IMR-90 (cell line): ENCODE measurements around the gene MUC5B. TPM values are rescaled to one million over a fixed set of nuclear protein-coding genes. Genes with fewer than 3 reads are reported as not detected.

Source experiments
- ATAC-seq: fragments of 200-7000 bp; cut with Tn5 transposase; 2 replicates; pipeline ENCODE4 v1.9.1; 2020; ENCODE audit warnings: low read depth, mild to moderate bottlenecking, moderate library complexity
- BruUV-seq: library from RNA; stranded (reverse); fragments of 400-500 nt; replicated peaks from 2 replicates; lab custom pipeline; 2021; lab: Mats Ljungman, UMichigan
- CTCF ChIA-PET: fragments of 300-600 bp; formaldehyde crosslinking; extraction: SDS; loops from one replicate; lab custom pipeline; 2021; ENCODE audit warnings: antibody characterized with exemption; lab: Yijun Ruan, JAX
- POLR2A ChIA-PET: fragments of 300-600 bp; sonication (Branson Sonifier 250); formaldehyde crosslinking; loops from one replicate; lab custom pipeline; 2022; ENCODE audit warnings: antibody characterized with exemption; ENCODE audit not compliant: unreplicated experiment; lab: Charles Lee
- DNase-seq: peaks from one replicate; pipeline ENCODE4 v3.0.0; 2013
- H2AFZ ChIP-seq: replicated peaks from 2 replicates; pipeline ENCODE3; 2013; ENCODE audit warnings: low read length, mild to moderate bottlenecking; ENCODE audit not compliant: poor library complexity
- H2AK5ac ChIP-seq: 2 replicates; pipeline ENCODE4 v1.6.1; 2013; ENCODE audit warnings: low read depth, low read length, inconsistent platforms
- H2AK9ac ChIP-seq: replicated peaks from 2 replicates; pipeline ENCODE3; 2013; ENCODE audit warnings: mild to moderate bottlenecking, low read depth, low read length, moderate library complexity; ENCODE audit not compliant: poor library complexity
- H2BK120ac ChIP-seq: 2 replicates; pipeline ENCODE4 v1.6.1; 2013; ENCODE audit warnings: low read depth, low read length, inconsistent platforms
- H2BK15ac ChIP-seq: 3 replicates; pipeline ENCODE4 v1.6.1; 2013; ENCODE audit warnings: low read depth, low read length, inconsistent platforms
- H2BK20ac ChIP-seq: 2 replicates; pipeline ENCODE4 v1.6.1; 2013; ENCODE audit warnings: low read depth, mild to moderate bottlenecking, inconsistent platforms, low read length, moderate library complexity
- H2BK5ac ChIP-seq: 2 replicates; pipeline ENCODE4 v1.6.1; 2013; ENCODE audit warnings: mild to moderate bottlenecking, low read depth, low read length, inconsistent platforms; ENCODE audit not compliant: poor library complexity, severe bottlenecking
- H3K14ac ChIP-seq: replicated peaks from 2 replicates; pipeline ENCODE4 v1.6.1; 2013; ENCODE audit warnings: low read depth, low read length, inconsistent platforms
- H3K18ac ChIP-seq: 2 replicates; pipeline ENCODE4 v1.6.1; 2013; ENCODE audit warnings: low read depth, low read length, control low read depth
- H3K23ac ChIP-seq: 2 replicates; pipeline ENCODE4 v1.6.1; 2013; ENCODE audit warnings: low read depth, low read length, inconsistent platforms
- H3K27ac ChIP-seq: 2 replicates; pipeline ENCODE4 v1.5.1; 2013; ENCODE audit warnings: mild to moderate bottlenecking, control low read depth, low read length; ENCODE audit not compliant: insufficient read depth
- H3K27me3 ChIP-seq: 2 replicates; pipeline ENCODE4 v1.6.1; 2013; ENCODE audit warnings: low read length; ENCODE audit not compliant: control insufficient read depth, insufficient read depth
- H3K36me3 ChIP-seq: 2 replicates; pipeline ENCODE4 v1.6.1; 2013; ENCODE audit warnings: low read length, mixed read lengths; ENCODE audit not compliant: control insufficient read depth, insufficient read depth
- H3K4ac ChIP-seq: 2 replicates; pipeline ENCODE4 v1.6.1; 2013; ENCODE audit warnings: low read depth, low read length, inconsistent platforms
- H3K4me1 ChIP-seq: 2 replicates; pipeline ENCODE4 v1.6.1; 2013; ENCODE audit warnings: low read length, mixed read lengths; ENCODE audit not compliant: control insufficient read depth, insufficient read depth
- H3K4me2 ChIP-seq: 2 replicates; pipeline ENCODE4 v1.6.1; 2013; ENCODE audit warnings: low read depth, mild to moderate bottlenecking, control low read depth, low read length, moderate library complexity
- H3K4me3 ChIP-seq: 2 replicates; pipeline ENCODE4 v1.5.1; 2013; ENCODE audit warnings: low read depth, mild to moderate bottlenecking, control low read depth, low read length, moderate library complexity; ENCODE audit not compliant: insufficient read depth
- H3K56ac ChIP-seq: 2 replicates; pipeline ENCODE4 v1.6.1; 2013; ENCODE audit warnings: low read length, inconsistent platforms; ENCODE audit not compliant: insufficient read depth; ENCODE audit errors: extremely low read depth
- H3K79me1 ChIP-seq, 2 experiments: 2 replicates each; pipeline ENCODE4 v1.6.1; 2013; ENCODE audit warnings: low read length in 2 of 2, inconsistent platforms in 1 of 2, low read depth in 1 of 2
- H3K9ac ChIP-seq: 2 replicates; pipeline ENCODE4 v1.6.1; 2013; ENCODE audit warnings: low read depth, low read length, control low read depth
- H3K9me1 ChIP-seq: 2 replicates; pipeline ENCODE4 v1.6.1; 2013; ENCODE audit warnings: low read length, inconsistent platforms; ENCODE audit not compliant: insufficient read depth
- H3K9me3 ChIP-seq: 2 replicates; pipeline ENCODE4 v1.6.1; 2013; ENCODE audit warnings: low read length; ENCODE audit not compliant: control insufficient read depth, insufficient read depth
- H4K20me1 ChIP-seq: 2 replicates; pipeline ENCODE4 v1.6.1; 2013; ENCODE audit warnings: low read length, inconsistent platforms; ENCODE audit not compliant: insufficient read depth
- H4K5ac ChIP-seq: 2 replicates; pipeline ENCODE4 v1.6.1; 2013; ENCODE audit warnings: mild to moderate bottlenecking, low read depth, low read length, control low read depth
- H4K8ac ChIP-seq, 2 experiments: 2 replicates each; pipeline ENCODE4 v1.6.1; 2013; ENCODE audit warnings: low read depth in 2 of 2, low read length in 2 of 2, control low read depth in 1 of 2, inconsistent platforms in 1 of 2
- H4K91ac ChIP-seq: 2 replicates; pipeline ENCODE4 v1.6.1; 2013; ENCODE audit warnings: low read depth, low read length, inconsistent platforms; ENCODE audit not compliant: insufficient read depth
- BHLHE40 ChIP-seq: fragments of 150-350 bp; IDR thresholded peaks from 2 replicates; pipeline ENCODE4 v1.6.1; 2016; ENCODE audit warnings: mild to moderate bottlenecking, low read depth, low read length
- FOS ChIP-seq: fragments of 150-350 bp; IDR thresholded peaks from 2 replicates; pipeline ENCODE4 v1.6.1; 2016; ENCODE audit warnings: low read depth, low read length
- MAFK ChIP-seq: IDR thresholded peaks from 2 replicates; pipeline ENCODE4 v1.6.1; 2012; ENCODE audit warnings: low read depth, low read length, improper control_type of control experiment
- MAZ ChIP-seq: IDR thresholded peaks from 2 replicates; pipeline ENCODE4 v1.6.1; 2012; ENCODE audit warnings: low read depth, mild to moderate bottlenecking, low read length, improper control_type of control experiment, moderate library complexity, borderline replicate concordance
- MXI1 ChIP-seq: IDR thresholded peaks from 2 replicates; pipeline ENCODE4 v1.6.1; 2012; ENCODE audit warnings: low read depth, mild to moderate bottlenecking, low read length, moderate library complexity, borderline replicate concordance
- NFE2L2 ChIP-seq: fragments of 150-350 bp; IDR thresholded peaks from 2 replicates; pipeline ENCODE4 v1.6.1; 2016; ENCODE audit warnings: low read depth, mild to moderate bottlenecking, low read length
- POLR2A ChIP-seq: IDR thresholded peaks from 2 replicates; pipeline ENCODE4 v1.6.1; 2012; ENCODE audit warnings: mild to moderate bottlenecking, low read depth, low read length
- RAD21 ChIP-seq: IDR thresholded peaks from 2 replicates; pipeline ENCODE4 v1.6.1; 2012; ENCODE audit warnings: low read length, improper control_type of control experiment
- RCOR1 ChIP-seq: IDR thresholded peaks from 2 replicates; pipeline ENCODE4 v1.6.1; 2012; ENCODE audit warnings: mild to moderate bottlenecking, low read length, improper control_type of control experiment; ENCODE audit not compliant: insufficient replicate concordance
- RFX5 ChIP-seq: IDR thresholded peaks from 2 replicates; pipeline ENCODE4 v1.8.0; 2012; ENCODE audit warnings: low read depth, mild to moderate bottlenecking, low read length, moderate library complexity
- SMC3 ChIP-seq: fragments of 150-350 bp; IDR thresholded peaks from 2 replicates; pipeline ENCODE4 v1.6.1; 2016; ENCODE audit warnings: low read depth, mild to moderate bottlenecking, antibody characterized with exemption, low read length, moderate library complexity
- WGBS, 2 experiments: methylation state at CpG; one replicate each; pipeline versions ENCODE4 v1.1.5 to v1.1.7; 2013; ENCODE audit warnings: missing lambda C conversion rate in 2 of 2; ENCODE audit not compliant: insufficient read length in 1 of 2; ENCODE audit errors: extremely low coverage in 2 of 2; 5-methylcytosine and 5-hydroxymethylcytosine counted together
- dilution Hi-C: fragments of 300-500 bp; cut with HindIII; formaldehyde crosslinking; loops from one replicate; pipeline ENCODE4 v1.14.3; 2018; ENCODE audit warnings: low sequenced_read_pairs; ENCODE audit not compliant: unreplicated experiment
- in situ Hi-C: fragments of 300-500 bp; cut with MboI; formaldehyde crosslinking; loops from 3 replicates; pipeline ENCODE4 v1.14.3; 2019; ENCODE audit warnings: low sequenced_read_pairs, inconsistent platforms, mixed read lengths
- intact Hi-C: fragments of 100-400 bp; cut with micrococcal nuclease; formaldehyde crosslinking; loops from 2 replicates; pipeline ENCODE4 v1.10.0; 2022
- polyA plus RNA-seq, 3 experiments: library from polyadenylated mRNA; depleted of rRNA; stranded (reverse); fragments of >200 nt; gene quantifications; 2 replicates each; pipeline ENCODE4 v1.2.3, GENCODE V29; 2012; ENCODE audit warnings: low replicate concordance in 1 of 3
- total RNA-seq: library from RNA; depleted of rRNA; stranded (reverse); fragments of >200 nt; gene quantifications from 2 replicates; pipeline ENCODE4 v1.2.3, GENCODE V29; 2012
- TF ChIP-seq, protein P1 (sequence below): fragments of 150-350 bp; IDR thresholded peaks from 2 replicates; pipeline ENCODE4 v1.6.1; 2016; ENCODE audit warnings: low read depth, mild to moderate bottlenecking, low read length, moderate library complexity, borderline replicate concordance
- TF ChIP-seq, protein P2 (sequence below): fragments of 150-350 bp; IDR thresholded peaks from 2 replicates; pipeline ENCODE4 v1.6.1; 2017; ENCODE audit warnings: mild to moderate bottlenecking, antibody characterized with exemption, low read length, low read depth

The MUC5B gene
- total and polyA plus RNA-seq, 2 of the 4 experiments (the other 2 are of a cell fraction), result not detected

DNA sequence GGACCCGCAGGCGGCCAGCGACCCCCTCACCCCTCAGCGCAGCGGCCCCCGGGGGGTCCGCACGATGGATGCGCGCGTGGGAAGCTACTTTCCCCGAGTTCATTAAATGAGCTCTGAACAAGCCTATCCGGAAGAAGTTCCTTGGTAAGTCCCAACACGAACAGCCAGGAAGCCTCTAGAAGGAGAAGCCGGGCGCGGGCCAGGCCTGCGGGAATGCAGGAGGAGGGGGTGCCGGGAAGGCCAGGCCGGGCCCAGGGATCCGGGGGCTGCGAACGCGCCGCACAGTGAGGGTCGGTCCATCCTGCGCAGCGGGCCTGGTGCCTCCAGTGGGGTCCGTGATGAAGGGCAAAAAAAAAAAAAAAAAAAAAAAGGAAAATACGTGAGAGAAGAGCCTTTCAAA, 49.7 kb downstream of the MUC5B start:
- Histone ChIP-seq H3K4me1 (no peaks in the 10 kb centered on the region), H2BK15ac (no peak overlapping the region), H3K36me3 (peaks cover 28% of the 10 kb centered on the region), H2AK5ac (no peak overlapping the region), H3K4ac (no peak overlapping the region), H2AFZ (no peak overlapping the region), H4K8ac (no peak overlapping the region), H3K27ac (no peak overlapping the region), H3K4me2 (no peak overlapping the region), H3K14ac (no peak overlapping the region), H2AK9ac (no peak overlapping the region), H2BK20ac (no peak overlapping the region), H4K5ac (no peak overlapping the region), H3K18ac (no peak overlapping the region), H2BK5ac (no peak overlapping the region), H3K27me3 (no peaks in the 10 kb centered on the region), H4K91ac (no peak overlapping the region), H3K9me3 (no peaks in the 10 kb centered on the region), H4K20me1 (0 out of 2 replicates have a peak, but pooled peaks cover 2% of the 10 kb centered on the region), H2BK120ac (no peak overlapping the region), H3K9me1 (no peaks in the 10 kb centered on the region), H3K9ac (no peak overlapping the region), H3K23ac (no peak overlapping the region), H3K79me1 (no peaks in the 10 kb centered on the region; a peak in 1 of 4 replicates), H3K4me3 (no peak overlapping the region), H3K56ac (no peak overlapping the region)
- intact Hi-C loops (no loop called here), dilution Hi-C loops (no loop called here), in situ Hi-C loops (no loop called here)
- WGBS, 2 experiments, result 100% methylated on average over 1 of the region's 30 CpGs; no CpG with 5 or more reads in 1 of the 2 experiments
- POLR2A ChIA-PET, result no interaction called here
- ATAC-seq, result no peak
- CTCF ChIA-PET, result no interaction called here
- BruUV-seq, result no TSS peak
- TF ChIP-seq MAZ (no peak), NFE2L2 (no peak), FOS (no peak), BHLHE40 (no peak), RFX5 (no peak), RAD21 (no peak), POLR2A (no peak), MXI1 (no peak), MAFK (no peak), SMC3 (no peak), RCOR1 (no peak)
- TF ChIP-seq, protein P1, sequence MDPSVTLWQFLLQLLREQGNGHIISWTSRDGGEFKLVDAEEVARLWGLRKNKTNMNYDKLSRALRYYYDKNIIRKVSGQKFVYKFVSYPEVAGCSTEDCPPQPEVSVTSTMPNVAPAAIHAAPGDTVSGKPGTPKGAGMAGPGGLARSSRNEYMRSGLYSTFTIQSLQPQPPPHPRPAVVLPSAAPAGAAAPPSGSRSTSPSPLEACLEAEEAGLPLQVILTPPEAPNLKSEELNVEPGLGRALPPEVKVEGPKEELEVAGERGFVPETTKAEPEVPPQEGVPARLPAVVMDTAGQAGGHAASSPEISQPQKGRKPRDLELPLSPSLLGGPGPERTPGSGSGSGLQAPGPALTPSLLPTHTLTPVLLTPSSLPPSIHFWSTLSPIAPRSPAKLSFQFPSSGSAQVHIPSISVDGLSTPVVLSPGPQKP, result no peak
- TF ChIP-seq, protein P2, sequence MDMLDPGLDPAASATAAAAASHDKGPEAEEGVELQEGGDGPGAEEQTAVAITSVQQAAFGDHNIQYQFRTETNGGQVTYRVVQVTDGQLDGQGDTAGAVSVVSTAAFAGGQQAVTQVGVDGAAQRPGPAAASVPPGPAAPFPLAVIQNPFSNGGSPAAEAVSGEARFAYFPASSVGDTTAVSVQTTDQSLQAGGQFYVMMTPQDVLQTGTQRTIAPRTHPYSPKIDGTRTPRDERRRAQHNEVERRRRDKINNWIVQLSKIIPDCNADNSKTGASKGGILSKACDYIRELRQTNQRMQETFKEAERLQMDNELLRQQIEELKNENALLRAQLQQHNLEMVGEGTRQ, result no peak
- no peak for DNase-seq
